Measurements from ENCODE around the gene DHRS9.

DNA sequence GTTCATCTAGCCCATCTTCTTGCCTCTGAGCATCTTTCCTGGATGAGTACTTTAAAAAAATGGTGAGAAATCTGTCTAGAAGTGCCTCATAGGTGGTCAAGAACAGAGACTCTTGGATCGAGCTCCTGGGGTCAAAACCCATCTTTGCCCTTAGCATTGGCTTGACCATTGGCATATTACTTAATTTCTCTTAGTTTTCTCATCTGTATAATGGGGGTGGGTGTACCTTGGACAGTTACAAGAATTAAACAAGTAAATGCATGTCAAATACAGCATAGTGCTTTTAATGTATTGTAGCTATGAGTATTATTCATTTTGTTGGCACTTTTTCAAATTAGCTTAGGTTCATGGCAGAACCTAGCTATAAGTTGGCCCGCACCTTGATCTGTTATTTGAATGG is 36.8 kb downstream of the DHRS9 start:
- TF ChIP-seq POLR2A (IDR thresholded peaks at IDR 0.05) (no peak), POLR2AphosphoS5 (IDR thresholded peaks at IDR 0.05; ENCODE audit: insufficient read depth in 1 of 2, low read depth in 1 of 2) (no peak)
- TF ChIP-seq, protein P1, sequence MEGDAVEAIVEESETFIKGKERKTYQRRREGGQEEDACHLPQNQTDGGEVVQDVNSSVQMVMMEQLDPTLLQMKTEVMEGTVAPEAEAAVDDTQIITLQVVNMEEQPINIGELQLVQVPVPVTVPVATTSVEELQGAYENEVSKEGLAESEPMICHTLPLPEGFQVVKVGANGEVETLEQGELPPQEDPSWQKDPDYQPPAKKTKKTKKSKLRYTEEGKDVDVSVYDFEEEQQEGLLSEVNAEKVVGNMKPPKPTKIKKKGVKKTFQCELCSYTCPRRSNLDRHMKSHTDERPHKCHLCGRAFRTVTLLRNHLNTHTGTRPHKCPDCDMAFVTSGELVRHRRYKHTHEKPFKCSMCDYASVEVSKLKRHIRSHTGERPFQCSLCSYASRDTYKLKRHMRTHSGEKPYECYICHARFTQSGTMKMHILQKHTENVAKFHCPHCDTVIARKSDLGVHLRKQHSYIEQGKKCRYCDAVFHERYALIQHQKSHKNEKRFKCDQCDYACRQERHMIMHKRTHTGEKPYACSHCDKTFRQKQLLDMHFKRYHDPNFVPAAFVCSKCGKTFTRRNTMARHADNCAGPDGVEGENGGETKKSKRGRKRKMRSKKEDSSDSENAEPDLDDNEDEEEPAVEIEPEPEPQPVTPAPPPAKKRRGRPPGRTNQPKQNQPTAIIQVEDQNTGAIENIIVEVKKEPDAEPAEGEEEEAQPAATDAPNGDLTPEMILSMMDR (IDR thresholded peaks at IDR 0.05): no peak
